NCI-H187 treated with DMSO at 0.1 percent for 48 hours (cell line): Measurements from ENCODE around the gene QRICH2.
"Not testable (repeated sequence)": the region's sequence is repeated elsewhere in the genome, so short reads cannot be mapped to it uniquely, and the experiment has no call there.

Source experiments
- DNase-seq: peaks from one replicate; lab custom pipeline; 2025; lab: John Stamatoyannopoulos, UW

QRICH2 gene

GRCh38 chr17:76246080-76247066 lies 61.7 kb downstream of the QRICH2 start:
- no peak for DNase-seq

GRCh38 chr17:76244721-76245120 lies 63.4 kb downstream of the QRICH2 start:
- not testable (repeated sequence) for DNase-seq

- no peak for DNase-seq
Observed at GRCh38 chr17:76243826-76244679, 64.0 kb downstream of the QRICH2 start.

GRCh38 chr17:76241691-76242255 lies 66.3 kb downstream of the QRICH2 start:
- no peak for DNase-seq

GRCh38 chr17:76241204-76241538 lies 66.9 kb downstream of the QRICH2 start:
- no peak for DNase-seq

- DNase-seq, result no peak
Observed at GRCh38 chr17:76240461-76241203, 67.4 kb downstream of the QRICH2 start, which contains the start of gene RNF157. RNF157 (minus strand) TSS chr17:76240493; CDS start chr17:76240240, 253 bp downstream.

- DNase-seq, result no peak
Observed at GRCh38 chr17:76239538-76240274, 68.4 kb downstream of the QRICH2 start.

- DNase-seq, result no peak
Observed at GRCh38 chr17:76238847-76239537, 69.1 kb downstream of the QRICH2 start.

- DNase-seq, result no peak
Observed at GRCh38 chr17:76237859-76238313, 70.2 kb downstream of the QRICH2 start.

- DNase-seq, result no peak
Observed at GRCh38 chr17:76236603-76237002, 71.5 kb downstream of the QRICH2 start.

- DNase-seq, result no peak
Observed at GRCh38 chr17:76235883-76236282, 72.2 kb downstream of the QRICH2 start.

GRCh38 chr17:76234354-76234679 lies 73.8 kb downstream of the QRICH2 start:
- no peak for DNase-seq

- DNase-seq, result no peak
Observed at GRCh38 chr17:76233588-76234353, 74.3 kb downstream of the QRICH2 start.

GRCh38 chr17:76232342-76232741 lies 75.7 kb downstream of the QRICH2 start:
- DNase-seq, result no peak

GRCh38 chr17:76226749-76227148 lies 81.3 kb downstream of the QRICH2 start:
- not testable (repeated sequence) for DNase-seq

GRCh38 chr17:76225373-76226086 lies 82.5 kb downstream of the QRICH2 start:
- not testable (repeated sequence) for DNase-seq
